CMK (cell line): ENCODE measurements around the gene NBPF12.
"Not testable (repeated sequence)": the region's sequence is repeated elsewhere in the genome, so short reads cannot be mapped to it uniquely, and the experiment has no call there.

Experiments used
- DNase-seq: peaks from one replicate; pipeline ENCODE4 v3.0.0-alpha.2; 2010; ENCODE audit warnings: low read depth

Gene NBPF12, protein sequence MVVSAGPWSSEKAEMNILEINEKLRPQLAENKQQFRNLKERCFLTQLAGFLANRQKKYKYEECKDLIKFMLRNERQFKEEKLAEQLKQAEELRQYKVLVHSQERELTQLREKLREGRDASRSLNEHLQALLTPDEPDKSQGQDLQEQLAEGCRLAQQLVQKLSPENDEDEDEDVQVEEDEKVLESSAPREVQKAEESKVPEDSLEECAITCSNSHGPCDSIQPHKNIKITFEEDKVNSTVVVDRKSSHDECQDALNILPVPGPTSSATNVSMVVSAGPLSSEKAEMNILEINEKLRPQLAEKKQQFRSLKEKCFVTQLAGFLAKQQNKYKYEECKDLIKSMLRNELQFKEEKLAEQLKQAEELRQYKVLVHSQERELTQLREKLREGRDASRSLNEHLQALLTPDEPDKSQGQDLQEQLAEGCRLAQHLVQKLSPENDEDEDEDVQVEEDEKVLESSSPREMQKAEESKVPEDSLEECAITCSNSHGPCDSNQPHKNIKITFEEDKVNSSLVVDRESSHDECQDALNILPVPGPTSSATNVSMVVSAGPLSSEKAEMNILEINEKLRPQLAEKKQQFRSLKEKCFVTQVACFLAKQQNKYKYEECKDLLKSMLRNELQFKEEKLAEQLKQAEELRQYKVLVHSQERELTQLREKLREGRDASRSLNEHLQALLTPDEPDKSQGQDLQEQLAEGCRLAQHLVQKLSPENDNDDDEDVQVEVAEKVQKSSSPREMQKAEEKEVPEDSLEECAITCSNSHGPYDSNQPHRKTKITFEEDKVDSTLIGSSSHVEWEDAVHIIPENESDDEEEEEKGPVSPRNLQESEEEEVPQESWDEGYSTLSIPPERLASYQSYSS (N-terminal part only)

DNA sequence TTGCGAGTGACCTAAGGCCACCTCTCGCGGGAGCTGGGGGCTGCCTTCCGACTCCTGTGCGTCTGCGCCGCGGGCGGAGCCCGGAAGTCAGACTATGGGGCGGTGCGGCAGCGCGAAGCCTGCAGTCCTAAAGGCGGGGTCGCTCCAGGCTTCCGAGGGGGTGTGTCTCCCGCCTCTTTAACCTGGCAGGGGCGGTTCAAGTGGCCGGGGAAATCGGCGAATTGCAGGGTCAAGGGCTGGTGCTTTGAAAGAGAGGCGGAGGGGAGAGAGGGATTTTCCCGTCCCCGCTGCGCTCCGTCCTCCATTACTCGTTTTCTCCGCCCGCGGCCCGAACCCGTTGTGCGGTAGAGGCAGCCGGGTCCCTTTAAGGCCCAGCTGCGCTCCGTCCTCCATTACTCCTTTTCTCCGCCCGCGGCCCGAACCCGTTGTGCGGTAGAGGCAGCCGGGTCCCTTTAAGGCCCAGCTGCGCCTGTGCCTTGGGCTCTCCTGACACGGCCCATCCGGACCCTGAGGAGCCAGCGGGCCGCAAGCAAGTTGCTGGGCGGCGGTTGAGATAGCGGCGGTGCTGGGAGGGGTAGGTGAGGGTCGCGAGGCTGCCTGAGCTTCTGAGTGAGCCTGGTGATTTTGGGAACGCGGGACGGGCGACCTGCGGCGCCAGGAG lies at the start of gene NBPF12:
NBPF12 (plus strand) TSS at position 83 of the 661 bp plus-strand sequence. CDS start 21,820 bp downstream, outside the sequence.
- peak; percentile 65 for DNase-seq

DNA sequence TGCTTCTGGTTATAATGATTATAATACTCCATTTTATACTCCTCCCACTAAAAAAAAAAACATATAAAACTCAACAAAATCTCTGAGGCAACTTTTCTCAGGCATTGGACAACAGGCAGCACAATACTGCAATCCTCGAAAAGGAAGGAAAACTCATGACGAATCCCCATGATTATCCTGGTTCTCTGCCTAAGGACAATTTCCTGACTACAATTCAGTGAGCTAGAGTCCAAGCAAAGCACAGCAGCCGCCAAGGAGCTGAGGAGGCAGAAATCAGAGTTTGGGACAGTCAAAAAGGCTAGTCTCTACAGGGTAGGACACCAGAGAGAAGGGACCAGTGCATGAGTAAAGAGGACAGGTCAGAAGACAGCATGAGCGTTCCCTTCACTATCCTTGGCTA lies 46.8 kb upstream of the NBPF12 start:
- not testable (repeated sequence) for DNase-seq

DNA sequence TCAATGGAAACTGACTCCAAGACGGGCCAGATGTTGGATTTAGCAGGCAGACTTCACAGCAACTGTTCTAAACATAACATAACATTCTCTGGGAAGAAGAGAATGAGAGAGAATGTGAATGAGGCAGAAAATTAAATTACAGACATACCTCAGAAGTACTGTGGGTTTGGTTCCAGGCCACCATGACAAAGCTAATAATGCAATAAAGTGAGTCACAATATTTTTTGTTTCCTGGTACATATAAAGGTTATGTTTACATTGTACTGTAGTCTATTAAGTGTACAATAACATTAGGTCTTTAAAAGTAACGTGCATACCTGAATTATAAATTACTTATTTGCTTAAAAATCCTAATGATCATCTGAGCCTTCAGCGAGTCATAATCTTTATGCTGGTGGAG lies 45.8 kb upstream of the NBPF12 start:
- DNase-seq = not testable (repeated sequence)

DNA sequence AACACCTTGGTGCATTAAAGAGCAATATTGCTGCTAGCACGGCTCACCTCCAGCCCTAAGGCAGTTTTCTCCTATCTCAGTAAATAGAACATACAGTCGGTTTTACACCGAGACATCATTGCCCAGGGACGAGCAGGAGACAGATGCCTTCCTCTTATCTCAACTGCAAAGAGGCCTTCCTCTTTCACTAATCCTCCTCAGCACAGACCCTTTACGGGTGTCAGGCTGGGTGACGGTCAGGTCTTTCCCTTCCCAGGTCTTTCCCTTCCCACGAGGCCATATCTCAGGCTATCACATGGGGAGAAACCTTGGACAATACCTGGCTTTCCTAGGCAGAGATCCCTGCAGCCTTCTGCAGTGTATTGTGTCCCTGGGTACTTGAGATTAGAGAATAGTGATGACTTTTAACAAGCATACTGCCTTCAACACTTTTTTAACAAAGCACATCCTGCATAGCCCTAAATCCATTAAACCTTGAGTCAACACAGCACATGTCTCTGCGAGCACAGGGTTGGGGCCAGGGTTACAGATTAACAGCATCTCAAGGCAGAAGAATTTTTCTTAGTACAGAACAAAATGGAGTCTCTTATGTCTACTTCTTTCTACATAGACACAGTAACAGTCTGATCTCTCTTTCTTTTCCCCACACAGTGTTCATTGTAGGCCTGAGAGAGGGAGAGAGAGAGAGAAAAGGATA lies 30.4 kb upstream of the NBPF12 start:
- not testable (repeated sequence) for DNase-seq

DNA sequence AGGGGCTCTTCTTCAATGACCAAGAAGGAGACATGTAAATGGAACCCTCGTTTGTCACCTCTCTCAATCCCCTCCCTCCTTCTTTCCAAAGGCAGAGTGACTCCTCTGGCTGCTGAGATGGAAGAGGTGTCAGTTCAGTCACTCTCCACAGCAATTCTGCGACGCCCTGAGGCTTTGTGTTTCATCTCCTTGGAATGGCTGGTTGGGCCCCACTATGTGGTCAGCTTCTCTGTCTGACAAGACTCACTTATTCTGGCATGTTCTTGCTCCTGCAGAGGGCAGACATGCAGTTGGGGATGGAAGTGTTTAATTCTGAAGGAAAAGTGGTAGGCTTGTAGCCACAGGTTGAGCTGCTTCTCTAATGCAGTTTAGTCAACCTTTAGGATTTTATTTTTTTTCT lies 25.1 kb upstream of the NBPF12 start:
- not testable (repeated sequence) for DNase-seq

DNA sequence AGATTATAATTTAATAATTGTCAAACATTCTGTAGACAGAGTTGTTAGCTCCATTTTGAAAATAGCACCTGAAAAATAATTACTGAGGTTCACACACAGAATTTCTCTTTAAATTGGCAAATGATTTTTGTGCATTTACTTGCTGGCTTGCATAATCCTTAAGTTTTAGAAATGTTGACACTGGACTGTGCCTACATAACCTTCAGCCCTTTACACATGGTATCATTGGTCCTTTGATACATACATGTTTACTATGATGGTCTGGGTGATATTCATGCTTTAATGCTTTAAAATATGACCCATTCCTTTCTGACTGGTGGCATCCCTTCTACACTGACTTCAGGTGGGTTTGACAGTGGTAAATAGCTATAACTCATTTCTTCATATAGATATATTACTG lies 17.3 kb upstream of the NBPF12 start:
- DNase-seq = not testable (repeated sequence)

DNA sequence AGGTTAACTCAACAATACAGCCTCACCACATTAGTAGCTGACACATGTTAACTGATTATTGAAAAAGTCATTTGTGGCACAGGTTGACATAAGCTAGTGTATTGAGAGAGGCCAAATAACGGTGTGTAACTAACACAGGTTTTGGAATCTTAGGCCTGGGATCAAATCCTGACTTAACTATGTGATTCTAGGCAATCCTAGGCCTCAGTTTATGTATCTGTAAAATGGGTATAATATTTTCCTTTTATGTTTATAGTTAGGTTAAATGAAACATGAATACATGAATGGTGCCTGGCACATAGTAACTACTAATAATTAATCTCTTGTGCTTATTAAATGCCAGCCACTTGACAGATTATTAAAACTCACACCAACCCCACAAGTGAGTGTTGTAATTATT lies 15.5 kb upstream of the NBPF12 start:
- DNase-seq = not testable (repeated sequence)

DNA sequence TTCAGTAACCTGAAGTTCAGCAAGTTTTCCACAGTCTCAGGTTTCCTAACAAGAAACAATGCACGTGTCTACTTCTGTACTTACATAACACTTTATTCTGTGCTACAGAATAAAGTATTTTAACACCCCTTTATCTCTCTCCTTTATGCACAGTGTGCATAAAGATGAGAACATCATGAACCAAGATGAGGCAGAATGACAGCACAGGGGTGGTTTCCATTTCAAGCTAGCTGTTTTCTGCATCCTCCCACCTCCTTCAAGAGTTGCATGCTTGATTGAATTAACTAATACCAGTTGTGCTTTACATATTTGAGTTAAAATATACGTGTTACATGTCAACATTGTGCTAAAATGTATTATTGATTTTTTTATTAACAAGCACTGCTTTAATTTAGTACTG lies 14.0 kb upstream of the NBPF12 start:
- not testable (repeated sequence) for DNase-seq

DNA sequence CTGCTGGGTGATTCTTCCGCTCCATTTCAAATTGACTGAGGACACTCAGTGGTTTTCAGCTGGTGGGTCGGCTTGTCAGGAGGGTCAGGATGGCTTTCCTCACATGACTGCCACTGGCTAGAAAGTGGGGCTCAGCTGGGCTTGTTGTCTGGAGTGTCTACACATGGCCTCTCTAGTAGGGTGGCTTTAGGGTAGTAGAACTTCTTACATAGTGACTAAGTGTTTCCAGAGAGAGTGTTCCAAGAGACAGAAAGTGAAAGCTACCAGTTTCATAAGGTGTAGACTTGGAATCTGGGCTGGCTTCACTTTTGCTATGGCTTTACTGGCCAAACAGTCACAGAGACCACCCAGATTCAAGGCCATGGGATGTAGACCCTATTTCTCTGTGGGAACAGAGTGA lies 11.7 kb upstream of the NBPF12 start:
- not testable (repeated sequence) for DNase-seq

DNA sequence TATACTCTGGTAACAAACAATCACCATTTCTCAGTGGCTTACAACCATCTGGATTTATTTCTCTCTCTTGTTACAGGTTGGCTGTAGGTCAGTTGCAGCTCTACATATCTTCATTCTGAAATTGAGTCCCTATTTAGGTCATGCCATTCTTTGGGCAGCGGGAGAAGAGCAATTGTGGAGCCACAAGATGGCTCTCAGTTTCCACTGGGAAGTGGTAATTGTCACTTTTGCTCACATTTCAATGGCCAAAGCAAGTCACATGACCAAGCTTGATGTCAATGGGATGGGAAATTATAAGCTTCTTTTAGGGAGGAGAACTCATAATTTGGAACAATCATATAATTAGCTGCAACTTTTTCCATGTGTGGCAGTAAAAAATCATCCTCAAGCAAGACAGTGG lies 7.9 kb upstream of the NBPF12 start:
- DNase-seq = not testable (repeated sequence)

DNA sequence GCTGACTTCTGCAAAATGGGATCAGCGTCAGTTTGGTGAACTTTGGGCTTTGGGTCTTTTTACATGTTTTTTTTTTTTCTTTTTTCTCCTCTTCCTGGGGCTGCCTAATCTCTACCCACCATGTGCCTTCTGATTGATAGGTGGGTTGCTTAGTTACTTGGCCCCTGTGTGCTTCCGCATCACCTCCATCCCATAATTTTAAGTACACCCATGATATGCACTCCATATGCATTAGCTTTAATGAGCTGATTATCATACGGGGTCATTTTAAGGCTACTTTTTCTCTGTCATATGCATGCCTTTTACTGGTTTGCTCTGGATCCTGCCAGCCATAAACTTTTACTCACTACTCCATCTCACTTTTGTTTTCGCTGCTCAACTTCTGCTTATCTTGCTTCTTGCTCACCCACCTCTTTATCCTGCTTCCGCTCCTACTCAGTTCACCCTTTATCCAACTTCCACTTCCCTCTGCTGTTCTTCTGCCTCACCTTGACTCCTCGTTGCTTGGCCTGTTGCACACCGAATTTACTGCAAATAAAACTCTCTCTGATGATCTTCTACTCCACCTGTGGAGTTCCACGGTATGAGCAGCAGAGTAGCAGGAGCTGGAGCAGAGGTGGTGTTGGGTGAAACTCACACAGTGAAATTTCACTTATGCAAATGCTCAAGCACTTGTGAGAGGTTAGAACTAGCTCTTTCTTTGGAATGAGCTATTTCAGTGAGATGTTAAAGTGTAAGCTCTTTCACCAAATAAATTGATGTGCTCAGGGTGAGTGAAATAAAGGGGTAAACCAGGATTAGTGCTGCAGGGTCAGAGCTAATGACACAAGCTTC lies 3.5 kb upstream of the NBPF12 start:
- not testable (repeated sequence) for DNase-seq

DNA sequence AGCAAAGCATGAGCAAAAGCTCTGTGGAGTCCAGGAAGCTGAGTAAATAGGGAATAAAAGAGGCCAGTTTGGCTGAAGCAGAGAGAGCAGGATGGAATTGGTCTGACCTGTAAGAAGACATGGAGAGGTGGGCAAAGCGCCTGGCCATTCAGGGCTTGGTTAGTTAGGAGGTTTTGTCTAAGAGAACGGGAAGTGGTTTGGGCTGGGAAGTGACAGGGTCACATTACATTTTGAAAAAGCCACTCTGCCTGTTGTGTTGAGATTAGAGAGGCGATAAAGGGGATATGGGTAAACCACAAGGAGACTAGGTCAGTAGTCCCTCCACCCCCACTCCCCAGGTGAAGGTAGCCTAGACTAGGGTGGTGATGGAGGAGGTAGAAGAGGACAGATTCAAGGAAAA lies 662 bp upstream of the NBPF12 start:
- DNase-seq = not testable (repeated sequence)

DNA sequence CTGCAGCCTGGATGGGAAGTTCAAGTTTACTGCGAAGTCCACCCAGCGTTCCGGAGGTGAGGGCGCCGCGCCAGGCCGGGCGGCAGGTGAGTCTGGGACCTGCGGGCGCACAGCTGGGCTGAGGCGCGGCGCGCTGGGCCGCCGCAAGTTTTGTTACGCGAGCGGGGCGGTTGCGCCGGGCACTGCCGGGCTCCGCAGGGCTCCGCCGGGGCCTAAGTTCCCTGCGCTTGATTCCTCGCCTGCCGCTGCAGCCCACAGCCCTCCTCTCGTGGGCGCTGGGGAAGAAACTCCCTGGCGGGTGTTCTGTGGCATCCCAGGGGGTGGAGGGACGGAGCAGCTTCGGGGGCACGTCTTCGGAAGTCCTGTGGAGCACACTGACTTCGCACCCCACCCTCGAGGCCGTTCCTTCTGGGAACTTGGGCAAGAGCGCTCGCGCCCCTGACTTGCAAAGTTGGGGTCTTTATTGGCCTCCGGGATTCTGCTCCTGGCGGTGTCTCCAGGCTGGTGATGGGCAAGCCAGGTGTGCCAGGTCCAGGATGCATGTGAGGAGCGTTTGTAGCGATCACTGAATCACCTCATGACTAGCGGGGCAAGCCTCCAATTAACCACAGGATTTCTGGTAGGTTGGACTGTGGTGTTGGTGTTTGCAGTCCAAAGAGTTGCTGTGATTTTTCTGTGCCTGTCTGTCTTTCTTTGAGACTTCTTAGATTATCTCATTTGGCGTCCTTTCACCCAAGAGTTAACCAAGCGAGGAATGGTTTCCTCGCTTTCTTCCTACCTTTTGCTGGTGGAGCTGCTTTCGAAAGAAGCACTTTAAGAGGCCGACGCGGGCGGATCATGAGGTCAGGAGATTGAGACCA lies 1.0 kb downstream of the NBPF12 start:
- not testable (repeated sequence) for DNase-seq

DNA sequence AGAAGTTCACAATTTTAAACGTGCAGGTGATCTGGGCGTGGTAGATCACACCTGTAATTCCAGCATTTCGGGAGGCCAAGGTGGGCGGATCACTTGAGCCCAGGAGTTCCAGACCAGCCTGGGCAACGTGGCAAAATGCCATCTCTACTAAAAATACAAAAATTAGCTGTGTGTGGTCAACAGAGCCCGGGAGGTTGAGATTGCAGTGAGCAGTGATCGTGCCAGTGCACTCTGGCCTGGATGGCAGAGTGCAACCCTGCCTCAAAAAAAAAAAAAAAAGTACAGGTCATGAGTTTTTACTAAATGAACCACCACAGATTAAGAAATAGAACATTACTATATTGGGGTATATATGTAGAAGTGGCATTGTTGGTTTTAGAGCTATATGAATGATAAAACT lies 2.2 kb downstream of the NBPF12 start:
- DNase-seq = not testable (repeated sequence)

DNA sequence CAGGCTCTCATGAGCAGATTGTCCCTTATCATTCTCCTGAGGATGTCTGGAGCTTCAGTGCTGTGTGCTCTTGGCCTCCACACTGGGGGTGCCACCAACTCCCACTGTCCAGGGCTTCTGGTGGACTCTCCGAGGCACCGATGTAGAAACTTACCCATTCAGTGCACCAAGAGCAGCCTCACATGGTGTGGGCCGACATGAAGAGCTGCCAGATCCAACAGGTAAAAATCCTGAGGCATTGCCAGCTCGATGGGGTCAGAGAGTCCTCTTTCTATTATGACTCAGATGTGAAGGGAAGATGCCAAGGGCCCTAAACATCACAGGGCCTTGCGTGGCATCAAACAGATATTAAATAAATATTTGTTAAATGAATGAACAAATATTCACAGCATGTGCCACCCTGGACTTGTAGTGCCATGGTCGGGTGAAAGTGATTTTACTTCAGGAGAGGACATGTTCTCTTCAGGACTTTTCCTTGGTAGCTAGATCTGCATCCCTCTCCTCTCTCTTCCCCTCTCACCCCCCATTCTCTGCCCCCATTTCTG lies 5.3 kb downstream of the NBPF12 start:
- not testable (repeated sequence) for DNase-seq

DNA sequence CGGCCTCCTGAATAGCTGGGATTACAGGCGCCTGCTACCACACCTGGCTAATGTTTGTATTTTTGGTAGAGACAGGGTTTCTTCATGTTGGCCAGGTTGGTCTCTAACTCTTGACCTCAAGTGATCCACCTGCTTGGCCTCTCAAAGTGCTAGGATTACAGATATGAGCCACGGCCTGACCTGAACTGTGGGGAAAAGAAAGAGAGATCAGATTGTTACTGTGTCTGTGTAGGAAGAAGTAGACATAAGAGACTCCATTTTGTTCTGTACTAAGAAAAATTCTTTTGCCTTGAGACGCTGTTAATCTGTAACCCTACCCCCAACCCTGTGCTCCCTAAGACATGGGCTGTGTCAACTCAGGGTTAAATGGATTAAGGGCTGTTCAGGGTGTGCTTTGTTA lies 10.0 kb downstream of the NBPF12 start:
- DNase-seq = not testable (repeated sequence)

DNA sequence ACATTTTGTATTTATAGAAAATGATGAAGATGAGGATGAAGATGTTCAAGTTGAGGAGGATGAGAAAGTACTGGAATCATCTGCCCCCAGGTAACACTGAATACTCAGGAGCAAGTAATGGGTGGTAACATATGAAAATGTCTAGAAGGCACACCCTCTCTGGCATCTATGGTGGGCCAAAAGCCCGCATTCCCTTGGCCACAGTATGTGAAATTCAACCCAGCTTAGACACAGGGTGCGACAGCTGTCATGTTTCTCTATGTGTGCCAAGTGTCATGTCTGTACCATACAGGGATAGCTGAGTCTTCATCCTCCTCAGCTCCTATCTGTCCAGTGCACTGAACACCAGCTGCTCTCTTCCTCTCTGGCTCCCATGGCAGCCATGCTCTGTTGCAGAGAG lies 26.2 kb downstream of the NBPF12 start:
- not testable (repeated sequence) for DNase-seq

DNA sequence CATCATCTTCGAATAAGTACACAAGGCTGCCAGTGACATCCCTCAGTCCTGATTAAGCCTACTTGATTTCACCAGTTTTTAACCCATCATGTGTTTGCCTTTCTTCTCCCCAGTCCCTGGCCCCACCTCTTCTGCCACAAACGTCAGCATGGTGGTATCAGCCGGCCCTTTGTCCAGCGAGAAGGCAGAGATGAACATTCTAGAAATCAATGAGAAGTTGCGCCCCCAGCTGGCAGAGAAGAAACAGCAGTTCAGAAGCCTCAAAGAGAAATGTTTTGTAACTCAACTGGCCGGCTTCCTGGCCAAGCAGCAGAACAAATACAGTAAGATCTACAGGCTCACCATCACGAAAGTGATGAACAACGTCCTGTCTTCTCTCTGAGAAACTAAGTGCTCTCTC lies 28.2 kb downstream of the NBPF12 start:
- not testable (repeated sequence) for DNase-seq

DNA sequence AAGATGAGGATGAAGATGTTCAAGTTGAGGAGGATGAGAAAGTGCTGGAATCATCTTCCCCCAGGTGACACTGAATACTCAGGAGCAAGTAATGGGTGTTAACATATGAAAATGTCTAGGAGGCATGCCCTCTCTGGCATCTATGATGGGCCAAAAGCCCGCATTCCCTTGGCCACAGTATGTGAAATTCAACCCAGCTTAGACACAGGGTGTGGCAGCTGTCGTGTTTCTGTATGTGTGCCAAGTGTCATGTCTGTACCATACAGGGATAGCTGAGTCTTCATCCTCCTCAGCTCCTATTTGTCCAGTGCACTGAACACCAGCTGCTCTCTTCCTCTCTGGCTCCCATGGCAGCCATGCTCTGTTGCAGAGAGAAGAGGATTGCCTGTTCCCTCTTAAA lies 32.5 kb downstream of the NBPF12 start:
- DNase-seq = not testable (repeated sequence)
